Astrocyte of the spinal cord (primary cell): Measurements from ENCODE around the gene FBXO44.

ENCODE experiments used
- DNase-seq: peaks from one replicate; pipeline ENCODE4 v3.0.0; 2011; ENCODE audit warnings: low read depth, low spot score
- H3K4me3 ChIP-seq: 2 replicates; pipeline ENCODE4 v1.5.1; 2011; ENCODE audit warnings: low read depth, mild to moderate bottlenecking, low read length, moderate library complexity
- CTCF ChIP-seq: IDR thresholded peaks from 2 replicates; pipeline ENCODE4 v1.5.1; 2012; ENCODE audit warnings: low read depth, mild to moderate bottlenecking, low read length, inconsistent platforms
- in situ Hi-C: cut with HindIII; loops from 2 replicates; pipeline ENCODE4 v1.10.0; 2017; ENCODE audit warnings: low sequenced_read_pairs

Gene FBXO44

GRCh38 chr1:11623702-11624101 lies 31.0 kb upstream of the FBXO44 start:
- no peak for DNase-seq
- in situ Hi-C loops: no loop called here
- H3K4me3 ChIP-seq: no peak overlapping the region
- TF ChIP-seq CTCF: no peak

- H3K4me3 ChIP-seq: no peak overlapping the region
- no peak for DNase-seq
- TF ChIP-seq CTCF: no peak
- in situ Hi-C loops: no loop called here
Measured at GRCh38 chr1:11626551-11626950, 28.1 kb upstream of the FBXO44 start.

- no peak overlapping the region for H3K4me3 ChIP-seq
- no peak for TF ChIP-seq CTCF
- in situ Hi-C loops: no loop called here
- no peak for DNase-seq
Measured at GRCh38 chr1:11628767-11629166, 25.9 kb upstream of the FBXO44 start.

- no peak overlapping the region for H3K4me3 ChIP-seq
- no peak for DNase-seq
- in situ Hi-C loops: no loop called here
- TF ChIP-seq CTCF: no peak
Measured at GRCh38 chr1:11629184-11630016, 25.3 kb upstream of the FBXO44 start.

- no peak for TF ChIP-seq CTCF
Measured at GRCh38 chr1:11634365-11635192, 20.1 kb upstream of the FBXO44 start.

GRCh38 chr1:11638121-11638520 lies 16.6 kb upstream of the FBXO44 start:
- no peak for TF ChIP-seq CTCF
- no peak overlapping the region for H3K4me3 ChIP-seq
- DNase-seq: no peak
- in situ Hi-C loops: no loop called here

More at GRCh38 chr1:11634365-11635192, 20.1 kb upstream of the FBXO44 start:
- in situ Hi-C loops: no loop called here
- H3K4me3 ChIP-seq: no peak overlapping the region
- DNase-seq: no peak
